ENCODE measurements around the gene C5AR1. TPM values are rescaled to one million over a fixed set of nuclear protein-coding genes. Genes with fewer than 3 reads are reported as not detected.

C5AR1 gene
- total and polyA plus RNA-seq, 9 of the 15 experiments (the other 6 are each of a cell fraction or from before 2014, with no cell fraction given): 0.06 to 1.6 (median 0.28) TPM; not detected in 3

- TF ChIP-seq RNF219 (CRISPR knock-in tag; IDR thresholded peaks at IDR 0.05) (no peak), HCFC1 (IDR thresholded peaks at IDR 0.05; ENCODE audit: low read depth, low read length) (peak; percentile 41; the same call in 1 of the 2 replicates), ZNF431 (CRISPR knock-in tag; IDR thresholded peaks at IDR 0.05) (no peak), SIRT6 (IDR thresholded peaks at IDR 0.05; ENCODE audit: low read depth, low read length) (no peak), ZNF24 (IDR thresholded peaks at IDR 0.05) (peak; percentile 87; the same call in 1 of the 2 replicates), NRF1 (conservative IDR thresholded peaks at IDR 0.05 in 1 of 2, IDR thresholded peaks at IDR 0.05 in 1 of 2) (peak; percentile 43 to 57; a peak in 3 of 4 replicates), NR2F6 (CRISPR knock-in tag; IDR thresholded peaks at IDR 0.05) (no peak), ADNP (tag; IDR thresholded peaks at IDR 0.05) (0 out of 2 replicates have a peak, but pooled peaks have one; percentile 13), JUND (IDR thresholded peaks at IDR 0.05; ENCODE audit: borderline replicate concordance, low read depth, low read length) (peak; percentile 43; the same call in 1 of the 2 replicates), JUND (tag; IDR thresholded peaks at IDR 0.05; ENCODE audit: borderline replicate concordance, low read depth, low read length) (peak; percentile 55; the same call in 1 of the 3 replicates), RBM17 (IDR thresholded peaks at IDR 0.05; ENCODE audit: borderline replicate concordance, low read depth, low read length) (no peak), EZH2 (IDR thresholded peaks at IDR 0.05; ENCODE audit: borderline replicate concordance, low read depth, low read length) (no peak), L3MBTL2 (IDR thresholded peaks at IDR 0.05) (peak; percentile 91), CTCFL (IDR thresholded peaks at IDR 0.05; ENCODE audit: borderline replicate concordance, insufficient read depth, low read depth, low read length, poor library complexity, severe bottlenecking) (peak; percentile 39), GABPB2 (CRISPR knock-in tag; conservative IDR thresholded peaks at IDR 0.05) (no peak), ARNT (IDR thresholded peaks at IDR 0.05) (0 out of 4 replicates have a peak, but pooled peaks of 1 of the 2 experiments have one; percentile 46), SMC3 (conservative IDR thresholded peaks at IDR 0.05; ENCODE audit: insufficient read depth, low read depth, low read length) (peak; percentile 42; the same call in 1 of the 2 replicates)
These were observed 4.3 kb upstream of the C5AR1 start (continued) for GRCh38 chr19:47305309-47305751.

Measured in K562 (cell line).